ENCODE results near the gene VPS13C.

The VPS13C gene

DNA sequence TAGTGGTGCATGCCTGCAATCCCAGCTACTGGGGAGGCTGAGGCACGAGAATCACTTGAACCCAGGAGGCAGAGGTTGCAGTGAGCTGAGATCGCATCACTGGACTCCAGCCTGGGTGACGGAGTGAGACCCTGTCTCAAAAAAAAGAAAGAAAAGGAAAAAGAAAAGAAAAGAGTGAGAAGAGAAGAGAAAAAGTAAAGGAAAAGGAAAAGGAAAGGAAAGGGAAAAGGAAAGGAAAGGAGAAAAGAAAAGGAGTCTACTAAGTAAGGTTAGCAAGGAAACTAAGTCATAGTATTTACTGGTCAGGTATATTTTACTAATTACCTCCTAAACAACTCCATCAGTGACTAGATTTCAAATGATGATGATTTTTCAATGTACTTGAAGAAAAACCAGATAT lies 198.3 kb downstream of the VPS13C start:
- Histone ChIP-seq H3K79me2 (ENCODE audit: insufficient read depth, low read length) (no peaks in the 10 kb centered on the region), H3K9ac (ENCODE audit: low read length) (no peak overlapping the region), H3K27ac (ENCODE audit: low read depth, low read length) (no peak overlapping the region), H4K20me1 (ENCODE audit: low read depth, low read length) (no peaks in the 10 kb centered on the region), H3K4me2 (ENCODE audit: low read depth, low read length, poor library complexity, severe bottlenecking) (no peak overlapping the region), H3K9me2 (replicated peaks; ENCODE audit: insufficient read depth, low read length) (no peaks in the 10 kb centered on the region), H3K4me3 (ENCODE audit: insufficient read depth, low read length, poor library complexity, severe bottlenecking) (no peak overlapping the region), H3F3A (ENCODE audit: insufficient read depth) (0 out of 2 replicates have a peak, but pooled peaks cover 6% of the 10 kb centered on the region), H3K27me3 (ENCODE audit: low read length) (no peaks in the 10 kb centered on the region), H3K36me3 (ENCODE audit: low read length) (peaks cover 13% of the 10 kb centered on the region; the same call in 1 of the 2 replicates), H3K9me3 (ENCODE audit: insufficient read depth, low read length) (no peaks in the 10 kb centered on the region), H2AFZ (ENCODE audit: low read depth, low read length, severe bottlenecking) (no peak overlapping the region)
- TF ChIP-seq EZH2phosphoT487 (conservative IDR thresholded peaks at IDR 0.05; ENCODE audit: low read length): no peak
- TF ChIP-seq, protein P1, sequence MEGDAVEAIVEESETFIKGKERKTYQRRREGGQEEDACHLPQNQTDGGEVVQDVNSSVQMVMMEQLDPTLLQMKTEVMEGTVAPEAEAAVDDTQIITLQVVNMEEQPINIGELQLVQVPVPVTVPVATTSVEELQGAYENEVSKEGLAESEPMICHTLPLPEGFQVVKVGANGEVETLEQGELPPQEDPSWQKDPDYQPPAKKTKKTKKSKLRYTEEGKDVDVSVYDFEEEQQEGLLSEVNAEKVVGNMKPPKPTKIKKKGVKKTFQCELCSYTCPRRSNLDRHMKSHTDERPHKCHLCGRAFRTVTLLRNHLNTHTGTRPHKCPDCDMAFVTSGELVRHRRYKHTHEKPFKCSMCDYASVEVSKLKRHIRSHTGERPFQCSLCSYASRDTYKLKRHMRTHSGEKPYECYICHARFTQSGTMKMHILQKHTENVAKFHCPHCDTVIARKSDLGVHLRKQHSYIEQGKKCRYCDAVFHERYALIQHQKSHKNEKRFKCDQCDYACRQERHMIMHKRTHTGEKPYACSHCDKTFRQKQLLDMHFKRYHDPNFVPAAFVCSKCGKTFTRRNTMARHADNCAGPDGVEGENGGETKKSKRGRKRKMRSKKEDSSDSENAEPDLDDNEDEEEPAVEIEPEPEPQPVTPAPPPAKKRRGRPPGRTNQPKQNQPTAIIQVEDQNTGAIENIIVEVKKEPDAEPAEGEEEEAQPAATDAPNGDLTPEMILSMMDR (IDR thresholded peaks at IDR 0.05; ENCODE audit: insufficient read depth, low read length, poor library complexity, severe bottlenecking): no peak

DNA sequence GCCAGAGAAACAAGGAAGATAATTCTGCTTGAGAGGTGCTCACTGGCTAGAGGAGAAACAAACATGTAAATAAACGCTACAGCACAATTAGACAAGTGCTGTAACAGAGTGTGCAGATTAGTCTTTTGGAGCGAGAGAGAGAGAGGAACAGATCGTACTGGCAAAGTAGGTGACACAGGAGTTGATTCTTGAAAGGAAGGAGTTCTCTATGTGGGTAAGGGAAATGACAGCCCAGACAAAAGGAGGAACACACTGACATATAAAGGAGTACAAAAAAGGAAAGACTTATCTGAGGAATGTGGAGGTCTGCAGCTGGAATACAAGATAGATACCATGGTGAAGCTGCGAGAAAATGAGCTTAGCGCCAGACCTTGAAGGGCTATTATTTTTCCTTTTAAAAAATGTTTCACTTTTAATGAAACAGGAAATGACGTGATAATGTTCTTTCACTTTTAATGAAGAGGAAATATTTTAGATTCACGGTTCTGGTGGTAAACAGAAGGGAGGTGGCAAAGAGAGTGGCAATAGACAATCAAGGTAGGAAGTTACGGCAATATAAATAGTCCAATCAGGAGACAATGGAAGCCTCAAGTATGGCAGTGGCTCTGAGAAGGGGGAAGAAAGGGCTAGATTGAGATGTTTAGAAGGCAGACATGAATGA lies 202.9 kb downstream of the VPS13C start:
- Histone ChIP-seq H3K9ac (ENCODE audit: low read length) (no peak overlapping the region), H3F3A (ENCODE audit: insufficient read depth) (no peaks in the 10 kb centered on the region), H2AFZ (ENCODE audit: low read depth, low read length, severe bottlenecking) (no peak overlapping the region), H3K27ac (ENCODE audit: low read depth, low read length) (no peak overlapping the region), H3K79me2 (ENCODE audit: insufficient read depth, low read length) (no peaks in the 10 kb centered on the region), H3K9me2 (replicated peaks; ENCODE audit: insufficient read depth, low read length) (no peaks in the 10 kb centered on the region), H3K4me3 (ENCODE audit: insufficient read depth, low read length, poor library complexity, severe bottlenecking) (no peak overlapping the region), H3K36me3 (ENCODE audit: low read length) (peaks cover 3% of the 10 kb centered on the region; the same call in 1 of the 2 replicates), H3K9me3 (ENCODE audit: insufficient read depth, low read length) (no peaks in the 10 kb centered on the region), H4K20me1 (ENCODE audit: low read depth, low read length) (no peaks in the 10 kb centered on the region), H3K4me2 (ENCODE audit: low read depth, low read length, poor library complexity, severe bottlenecking) (no peak overlapping the region), H3K27me3 (ENCODE audit: low read length) (no peaks in the 10 kb centered on the region)
- TF ChIP-seq, protein P1 (IDR thresholded peaks at IDR 0.05; ENCODE audit: insufficient read depth, low read length, poor library complexity, severe bottlenecking): no peak
- no peak for TF ChIP-seq EZH2phosphoT487 (conservative IDR thresholded peaks at IDR 0.05; ENCODE audit: low read length)

DNA sequence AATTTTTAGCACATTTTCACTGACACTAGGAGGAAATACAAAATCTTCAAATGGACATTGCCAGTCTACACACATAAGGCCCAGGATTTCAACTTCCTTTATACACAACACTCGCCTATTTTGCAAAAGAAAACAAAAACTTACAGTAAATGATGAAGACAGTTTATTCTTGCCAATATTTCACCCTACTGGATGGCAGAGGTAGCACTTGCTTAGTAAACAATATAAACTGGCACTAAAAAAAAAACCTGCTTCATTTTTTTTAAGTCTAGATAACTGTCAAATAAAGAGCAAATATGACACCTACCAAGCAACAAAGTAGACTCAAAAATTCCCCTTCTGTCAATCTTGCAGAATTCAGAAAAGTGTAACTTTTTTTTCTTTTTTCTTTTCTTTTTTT lies 204.0 kb downstream of the VPS13C start:
- Histone ChIP-seq H3K27ac (ENCODE audit: low read depth, low read length) (no peak overlapping the region), H4K20me1 (ENCODE audit: low read depth, low read length) (no peaks in the 10 kb centered on the region), H3K36me3 (ENCODE audit: low read length) (peaks cover 3% of the 10 kb centered on the region; the same call in 1 of the 2 replicates), H3K27me3 (ENCODE audit: low read length) (no peaks in the 10 kb centered on the region), H3K4me3 (ENCODE audit: insufficient read depth, low read length, poor library complexity, severe bottlenecking) (no peak overlapping the region), H2AFZ (ENCODE audit: low read depth, low read length, severe bottlenecking) (no peak overlapping the region), H3F3A (ENCODE audit: insufficient read depth) (no peaks in the 10 kb centered on the region), H3K9ac (ENCODE audit: low read length) (no peak overlapping the region), H3K9me3 (ENCODE audit: insufficient read depth, low read length) (no peaks in the 10 kb centered on the region), H3K9me2 (replicated peaks; ENCODE audit: insufficient read depth, low read length) (no peaks in the 10 kb centered on the region), H3K79me2 (ENCODE audit: insufficient read depth, low read length) (no peaks in the 10 kb centered on the region), H3K4me2 (ENCODE audit: low read depth, low read length, poor library complexity, severe bottlenecking) (no peak overlapping the region)
- TF ChIP-seq, protein P1 (IDR thresholded peaks at IDR 0.05; ENCODE audit: insufficient read depth, low read length, poor library complexity, severe bottlenecking): no peak
- no peak for TF ChIP-seq EZH2phosphoT487 (conservative IDR thresholded peaks at IDR 0.05; ENCODE audit: low read length)

Data from SU-DHL-6 (cell line).